ENCODE results near the gene PLEKHF1.

The PLEKHF1 gene

GRCh38 chr19:29677001-29677817, 11.9 kb downstream of the PLEKHF1 start:
- no peak for DNase-seq
- H2AFZ ChIP-seq (ENCODE audit: low read length), result no peak overlapping the region
- no peaks in the 10 kb centered on the region for H3K9me3 ChIP-seq (replicated peaks; ENCODE audit: insufficient read depth, low read length)
- H3K79me2 ChIP-seq (ENCODE audit: low read length), result no peaks in the 10 kb centered on the region
- H3K9me2 ChIP-seq (replicated peaks; ENCODE audit: insufficient read depth, low read length), result no peaks in the 10 kb centered on the region
- H3K27ac ChIP-seq (ENCODE audit: low read length), result no peak overlapping the region
- H3K9ac ChIP-seq (ENCODE audit: low read length), result no peak overlapping the region
- H3K27me3 ChIP-seq (replicated peaks; ENCODE audit: insufficient read depth, low read length), result 0 out of 2 replicates have a peak, but pooled peaks cover 3% of the 10 kb centered on the region
- no peaks in the 10 kb centered on the region for H3K4me1 ChIP-seq (ENCODE audit: low read length)
- H4K20me1 ChIP-seq (ENCODE audit: insufficient read depth, low read length), result no peaks in the 10 kb centered on the region
- H3K4me3 ChIP-seq (ENCODE audit: low read length), result no peak overlapping the region
- no peaks in the 10 kb centered on the region for H3F3A ChIP-seq (ENCODE audit: insufficient read depth, low read length)
- H3K36me3 ChIP-seq (replicated peaks; ENCODE audit: insufficient read depth, low read length), result no peaks in the 10 kb centered on the region
- no peak overlapping the region for H3K4me2 ChIP-seq (ENCODE audit: low read depth, low read length)
- no peak for TF ChIP-seq EZH2 (optimal IDR thresholded peaks at IDR 0.05; ENCODE audit: low read depth, low read length)
- TF ChIP-seq, protein P1, sequence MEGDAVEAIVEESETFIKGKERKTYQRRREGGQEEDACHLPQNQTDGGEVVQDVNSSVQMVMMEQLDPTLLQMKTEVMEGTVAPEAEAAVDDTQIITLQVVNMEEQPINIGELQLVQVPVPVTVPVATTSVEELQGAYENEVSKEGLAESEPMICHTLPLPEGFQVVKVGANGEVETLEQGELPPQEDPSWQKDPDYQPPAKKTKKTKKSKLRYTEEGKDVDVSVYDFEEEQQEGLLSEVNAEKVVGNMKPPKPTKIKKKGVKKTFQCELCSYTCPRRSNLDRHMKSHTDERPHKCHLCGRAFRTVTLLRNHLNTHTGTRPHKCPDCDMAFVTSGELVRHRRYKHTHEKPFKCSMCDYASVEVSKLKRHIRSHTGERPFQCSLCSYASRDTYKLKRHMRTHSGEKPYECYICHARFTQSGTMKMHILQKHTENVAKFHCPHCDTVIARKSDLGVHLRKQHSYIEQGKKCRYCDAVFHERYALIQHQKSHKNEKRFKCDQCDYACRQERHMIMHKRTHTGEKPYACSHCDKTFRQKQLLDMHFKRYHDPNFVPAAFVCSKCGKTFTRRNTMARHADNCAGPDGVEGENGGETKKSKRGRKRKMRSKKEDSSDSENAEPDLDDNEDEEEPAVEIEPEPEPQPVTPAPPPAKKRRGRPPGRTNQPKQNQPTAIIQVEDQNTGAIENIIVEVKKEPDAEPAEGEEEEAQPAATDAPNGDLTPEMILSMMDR (IDR thresholded peaks at IDR 0.05; ENCODE audit: low read length), result no peak
- TF ChIP-seq EZH2phosphoT487 (IDR thresholded peaks at IDR 0.05; ENCODE audit: low read length), result no peak

- Histone ChIP-seq H3K4me3 (ENCODE audit: low read length) (no peak overlapping the region), H3K9me3 (replicated peaks; ENCODE audit: insufficient read depth, low read length) (no peaks in the 10 kb centered on the region), H3F3A (ENCODE audit: insufficient read depth, low read length) (no peaks in the 10 kb centered on the region), H3K4me1 (ENCODE audit: low read length) (no peaks in the 10 kb centered on the region), H3K27ac (ENCODE audit: low read length) (no peak overlapping the region), H3K9me2 (replicated peaks; ENCODE audit: insufficient read depth, low read length) (no peaks in the 10 kb centered on the region), H3K36me3 (replicated peaks; ENCODE audit: insufficient read depth, low read length) (no peaks in the 10 kb centered on the region), H2AFZ (ENCODE audit: low read length) (no peak overlapping the region), H3K79me2 (ENCODE audit: low read length) (no peaks in the 10 kb centered on the region), H3K9ac (ENCODE audit: low read length) (no peak overlapping the region), H3K4me2 (ENCODE audit: low read depth, low read length) (no peak overlapping the region), H3K27me3 (replicated peaks; ENCODE audit: insufficient read depth, low read length) (0 out of 2 replicates have a peak, but pooled peaks cover 3% of the 10 kb centered on the region), H4K20me1 (ENCODE audit: insufficient read depth, low read length) (no peaks in the 10 kb centered on the region)
- TF ChIP-seq EZH2 (optimal IDR thresholded peaks at IDR 0.05; ENCODE audit: low read depth, low read length) (no peak), EZH2phosphoT487 (IDR thresholded peaks at IDR 0.05; ENCODE audit: low read length) (no peak)
- TF ChIP-seq, protein P1 (IDR thresholded peaks at IDR 0.05; ENCODE audit: low read length), result no peak
- DNase-seq, result no peak
These were observed 13.3 kb downstream of the PLEKHF1 start for GRCh38 chr19:29678484-29679106.

DNA sequence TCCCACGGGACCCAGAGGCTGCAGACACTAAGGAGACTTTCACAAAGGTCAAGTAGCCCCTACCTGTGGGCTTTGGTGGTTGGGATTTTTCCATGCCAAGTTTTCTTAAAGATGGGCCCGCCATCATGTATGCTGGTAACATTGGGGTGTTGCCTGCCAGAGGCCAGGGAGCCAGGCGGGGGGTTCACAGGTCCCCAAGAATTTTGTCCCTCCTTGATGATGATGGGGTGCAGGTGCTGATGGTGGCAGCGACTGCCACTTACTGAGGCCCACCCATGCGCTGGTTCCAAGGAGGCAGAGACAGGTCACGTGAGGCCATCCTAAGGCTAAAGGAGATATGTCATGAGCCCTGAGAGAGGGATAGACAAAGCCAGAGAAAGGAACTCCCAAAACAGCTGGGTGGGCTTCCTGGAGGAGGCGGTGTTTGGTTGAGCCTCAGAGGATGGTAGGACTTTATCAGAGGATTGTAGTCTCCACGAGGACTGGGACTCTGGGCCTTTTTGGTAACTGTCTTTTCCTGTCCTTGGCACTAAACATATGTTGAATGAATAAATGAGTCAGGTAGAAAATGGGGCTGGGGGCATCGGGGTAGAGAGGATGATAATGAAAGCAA, 14.4 kb downstream of the PLEKHF1 start:
- Histone ChIP-seq H3K4me1 (ENCODE audit: low read length) (no peaks in the 10 kb centered on the region), H4K20me1 (ENCODE audit: insufficient read depth, low read length) (no peaks in the 10 kb centered on the region), H3K9ac (ENCODE audit: low read length) (no peak overlapping the region), H3K4me3 (ENCODE audit: low read length) (no peak overlapping the region), H3K36me3 (replicated peaks; ENCODE audit: insufficient read depth, low read length) (no peaks in the 10 kb centered on the region), H3F3A (ENCODE audit: insufficient read depth, low read length) (no peaks in the 10 kb centered on the region), H3K9me2 (replicated peaks; ENCODE audit: insufficient read depth, low read length) (no peaks in the 10 kb centered on the region), H3K9me3 (replicated peaks; ENCODE audit: insufficient read depth, low read length) (no peaks in the 10 kb centered on the region), H3K4me2 (ENCODE audit: low read depth, low read length) (no peak overlapping the region), H3K27me3 (replicated peaks; ENCODE audit: insufficient read depth, low read length) (0 out of 2 replicates have a peak, but pooled peaks cover 3% of the 10 kb centered on the region), H2AFZ (ENCODE audit: low read length) (no peak overlapping the region), H3K27ac (ENCODE audit: low read length) (no peak overlapping the region), H3K79me2 (ENCODE audit: low read length) (no peaks in the 10 kb centered on the region)
- TF ChIP-seq EZH2phosphoT487 (IDR thresholded peaks at IDR 0.05; ENCODE audit: low read length) (no peak), EZH2 (optimal IDR thresholded peaks at IDR 0.05; ENCODE audit: low read depth, low read length) (no peak)
- TF ChIP-seq, protein P1 (IDR thresholded peaks at IDR 0.05; ENCODE audit: low read length), result no peak
- no peak for DNase-seq
